HG03469 (cell line): ENCODE data around the gene C11orf21.

Experiments used
- ATAC-seq: cut with Tn5 transposase; IDR thresholded peaks from one replicate; pipeline ENCODE4 v1.9.1; 2021; ENCODE audit warnings: mild to moderate bottlenecking, moderate library complexity, moderate number of reproducible peaks; ENCODE audit not compliant: unreplicated experiment

The C11orf21 gene

GRCh38 chr11:2309251-2310072 lies 7.7 kb upstream of the C11orf21 start:
- ATAC-seq, result no peak

- no peak for ATAC-seq
These were observed 7.0 kb upstream of the C11orf21 start for GRCh38 chr11:2308713-2309112.

- ATAC-seq, result no peak
These were observed 6.0 kb upstream of the C11orf21 start for GRCh38 chr11:2307501-2308331.

- ATAC-seq, result no peak
These were observed 5.3 kb upstream of the C11orf21 start for GRCh38 chr11:2306877-2307500.

- no peak for ATAC-seq
These were observed 4.7 kb upstream of the C11orf21 start for GRCh38 chr11:2306452-2306823.

GRCh38 chr11:2305788-2306451 lies 4.2 kb upstream of the C11orf21 start:
- no peak for ATAC-seq

GRCh38 chr11:2305140-2305778 lies 3.5 kb upstream of the C11orf21 start:
- no peak for ATAC-seq

- no peak for ATAC-seq
These were observed 2.9 kb upstream of the C11orf21 start for GRCh38 chr11:2304506-2305139.

GRCh38 chr11:2303627-2304505 lies 2.1 kb upstream of the C11orf21 start:
- no peak for ATAC-seq

- no peak for ATAC-seq
These were observed 1.3 kb upstream of the C11orf21 start for GRCh38 chr11:2302896-2303626.

- no peak for ATAC-seq
These were observed 683 bp upstream of the C11orf21 start for GRCh38 chr11:2302306-2302895.

GRCh38 chr11:2300936-2301630 lies 635 bp downstream of the C11orf21 start:
- ATAC-seq, result no peak

- no peak for ATAC-seq
These were observed 1.3 kb downstream of the C11orf21 start for GRCh38 chr11:2300290-2300935.

- no peak for ATAC-seq
These were observed 1.9 kb downstream of the C11orf21 start for GRCh38 chr11:2299773-2300172.

- ATAC-seq, result no peak
These were observed 2.6 kb downstream of the C11orf21 start for GRCh38 chr11:2298795-2299761.
